SH-SY5Y (cell line): Measurements from ENCODE around the gene SHB.

Source experiments
- GATA2 ChIP-seq: IDR thresholded peaks from 2 replicates; pipeline ENCODE4 v1.6.1; 2011; ENCODE audit warnings: mild to moderate bottlenecking, low read depth, low read length
- GATA3 ChIP-seq: IDR thresholded peaks from 2 replicates; pipeline ENCODE4 v1.6.1; 2011; ENCODE audit warnings: low read depth, mild to moderate bottlenecking, low read length, moderate library complexity

- TF ChIP-seq GATA3 (no peak), GATA2 (no peak)
Observed at GRCh38 chr9:37976714-37977477, 92.1 kb downstream of the SHB start.
